ENCODE data around the gene MYH4. TPM values are rescaled to one million over a fixed set of nuclear protein-coding genes. Genes with fewer than 3 reads are reported as not detected.

Gene MYH4
- not detected in 2 replicates for total RNA-seq

DNA sequence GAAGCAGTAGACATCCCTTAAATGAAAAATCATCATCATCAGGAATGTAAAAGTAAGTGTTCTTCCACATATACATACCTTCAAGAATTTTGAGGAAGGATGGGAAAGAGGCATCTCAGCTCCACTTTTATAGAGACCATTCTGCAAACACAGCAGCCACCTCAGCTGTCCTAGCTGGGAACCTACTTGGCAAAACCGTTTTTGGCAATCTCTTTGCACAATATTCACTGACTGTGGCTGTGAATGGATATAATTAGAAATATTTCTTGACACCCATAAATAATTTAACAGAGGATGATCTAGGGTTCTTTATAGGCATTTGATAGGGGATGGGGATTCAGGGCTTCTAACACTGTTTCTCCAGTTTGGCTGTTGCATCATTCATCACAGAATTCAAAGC lies at the start of gene MYH4:
Gene MYH4 (minus strand): TSS at position 101 of the 400 bp plus-strand sequence. CDS start 2,814 bp downstream, outside the sequence.

DNA sequence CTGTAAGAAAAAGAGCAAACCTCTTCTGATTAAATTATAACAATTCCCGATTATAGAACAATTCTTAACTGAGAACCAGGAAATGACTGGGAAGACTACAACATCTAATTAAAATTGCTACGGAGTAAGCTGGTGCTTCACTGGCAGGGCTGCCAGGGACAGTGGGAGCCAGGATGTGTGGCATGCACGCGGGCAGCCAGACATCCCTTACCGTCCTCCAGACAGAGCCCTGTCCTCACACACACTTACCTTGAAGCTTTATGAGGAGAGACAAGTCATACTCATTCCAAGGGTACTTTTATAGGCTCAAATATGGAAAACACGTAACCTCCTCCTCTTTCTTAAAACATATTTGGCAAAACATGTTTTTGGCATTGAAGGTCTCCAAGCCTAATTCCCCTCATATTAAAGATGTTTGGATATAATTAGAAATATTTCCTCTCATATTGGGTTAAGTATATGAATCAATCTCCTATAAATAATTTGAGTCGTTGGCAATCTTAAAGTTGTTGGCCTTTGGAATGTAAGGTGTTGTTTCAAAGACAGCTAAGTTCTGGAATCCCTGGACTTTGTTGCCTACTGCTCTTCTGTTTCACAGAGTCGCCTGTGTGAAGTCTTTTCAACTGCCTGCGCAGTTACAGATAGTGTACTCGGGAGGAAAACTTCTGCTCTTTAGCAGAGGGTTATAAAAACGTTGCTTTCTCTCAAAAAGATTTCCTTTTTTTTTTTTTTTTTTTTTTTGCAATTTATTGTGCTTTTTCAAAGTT lies 49.1 kb upstream of the MYH4 start, which contains the start of gene MYH1:
Gene MYH1 (minus strand): TSS at position 272 of the 767 bp plus-strand sequence. CDS start 1,900 bp downstream, outside the sequence.

DNA sequence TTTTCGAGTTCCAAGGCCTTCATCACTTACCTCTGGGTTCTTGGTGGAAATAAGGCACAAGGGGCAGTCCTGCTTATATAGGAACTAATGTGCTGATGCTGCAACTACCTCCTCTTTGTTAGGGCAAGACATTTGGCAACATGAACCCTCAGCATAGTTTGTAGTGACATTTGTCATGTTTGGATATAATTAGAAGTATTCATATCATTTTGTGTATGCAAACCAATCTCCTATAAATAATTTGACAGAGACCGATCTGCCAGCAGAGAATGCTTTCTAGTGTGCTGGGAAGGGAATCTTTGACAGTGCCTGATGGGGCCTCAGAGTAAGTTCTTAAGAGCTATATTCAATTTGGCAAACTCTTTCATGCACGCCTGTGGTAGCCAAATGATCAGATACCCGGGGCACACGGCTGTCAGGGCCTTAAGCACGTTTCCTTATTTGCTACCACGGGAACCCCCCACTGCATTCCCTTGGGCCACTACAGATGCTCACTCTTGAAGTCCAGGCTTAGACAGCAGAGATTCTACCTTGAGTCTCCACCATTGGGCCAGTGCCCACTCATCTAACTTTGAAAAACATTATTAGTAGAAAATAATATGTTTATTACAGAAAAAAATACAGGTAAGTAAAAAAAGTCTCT lies 47.3 kb downstream of the MYH4 start, which contains the start of gene MYH8:
Gene MYH8 (minus strand): TSS at position 51 of the 643 bp plus-strand sequence. CDS start 1,723 bp downstream, outside the sequence.

Other genes with a start within 250 kb of the MYH4 start
- gene MYH13, start 96.6 kb downstream of the MYH4 start, total RNA-seq = not detected in 2 replicates
- not detected in 2 replicates for gene MYH8, start 47.6 kb downstream of the MYH4 start, total RNA-seq
- not detected in 2 replicates for gene MYH1, start 49.0 kb upstream of the MYH4 start, total RNA-seq
- gene MYH2, start 80.1 kb upstream of the MYH4 start, total RNA-seq = under 0.01 TPM in 1 of 2 replicates, not detected in the other
- under 0.01 TPM in 2 replicates for gene MYH3, start 187.8 kb upstream of the MYH4 start, total RNA-seq
- 26.5 and 30.7 TPM in 2 replicates for gene SCO1, start 228.0 kb upstream of the MYH4 start, total RNA-seq
- gene ADPRM, start 228.0 kb upstream of the MYH4 start, total RNA-seq = 6.6 and 13.3 TPM in 2 replicates